ENCODE data around the gene PRKCH. TPM values are rescaled to one million over a fixed set of nuclear protein-coding genes. Genes with fewer than 3 reads are reported as not detected.

Gene PRKCH
- total RNA-seq, 1 experiment from 2014 or later = 10.3 TPM

DNA sequence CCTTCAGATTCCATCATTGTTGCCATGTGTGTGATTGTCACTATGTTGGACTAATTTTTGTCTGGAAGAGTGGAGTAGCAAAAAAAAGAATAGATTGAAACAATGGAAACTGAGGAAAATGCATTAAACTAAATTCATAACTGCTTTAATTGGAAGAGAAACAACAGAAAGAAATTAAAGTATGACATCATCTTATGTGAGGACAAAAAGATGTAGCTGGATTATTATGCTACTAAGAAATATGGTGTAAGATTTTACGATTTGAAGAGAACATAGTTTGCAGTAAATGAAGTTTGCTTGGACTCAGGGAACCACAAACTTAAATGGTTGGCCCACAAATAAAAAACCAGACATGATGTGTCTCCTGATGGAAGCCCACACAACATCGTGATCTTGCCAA lies 76.8 kb downstream of the PRKCH start:
- H3K36me3 Mint-ChIP-seq = no peaks in the 10 kb centered on the region
- no peak overlapping the region for H3K27ac Mint-ChIP-seq
- H3K4me3 Mint-ChIP-seq = no peak overlapping the region
- ATAC-seq = no peak
- TF ChIP-seq ATF1 (CRISPR knock-in tag; IDR thresholded peaks at IDR 0.05) = no peak
- TF ChIP-seq, protein P1, sequence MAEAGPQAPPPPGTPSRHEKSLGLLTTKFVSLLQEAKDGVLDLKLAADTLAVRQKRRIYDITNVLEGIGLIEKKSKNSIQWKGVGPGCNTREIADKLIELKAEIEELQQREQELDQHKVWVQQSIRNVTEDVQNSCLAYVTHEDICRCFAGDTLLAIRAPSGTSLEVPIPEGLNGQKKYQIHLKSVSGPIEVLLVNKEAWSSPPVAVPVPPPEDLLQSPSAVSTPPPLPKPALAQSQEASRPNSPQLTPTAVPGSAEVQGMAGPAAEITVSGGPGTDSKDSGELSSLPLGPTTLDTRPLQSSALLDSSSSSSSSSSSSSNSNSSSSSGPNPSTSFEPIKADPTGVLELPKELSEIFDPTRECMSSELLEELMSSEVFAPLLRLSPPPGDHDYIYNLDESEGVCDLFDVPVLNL (CRISPR knock-in tag; IDR thresholded peaks at IDR 0.05; ENCODE audit: borderline replicate concordance, low read depth) = no peak
- no peak for TF ChIP-seq ZNF232 (CRISPR knock-in tag; IDR thresholded peaks at IDR 0.05)
- TF ChIP-seq SMAD4 (CRISPR knock-in tag; IDR thresholded peaks at IDR 0.05) = no peak
- no peak for TF ChIP-seq ZNF396 (CRISPR knock-in tag; IDR thresholded peaks at IDR 0.05; ENCODE audit: borderline replicate concordance)
- no peak for TF ChIP-seq RELA (CRISPR knock-in tag; IDR thresholded peaks at IDR 0.05; ENCODE audit: borderline replicate concordance)
- TF ChIP-seq TCF7 (CRISPR knock-in tag; IDR thresholded peaks at IDR 0.05; ENCODE audit: low read depth) = no peak
- TF ChIP-seq SOX15 (CRISPR knock-in tag; IDR thresholded peaks at IDR 0.05) = no peak
- TF ChIP-seq, protein P2, sequence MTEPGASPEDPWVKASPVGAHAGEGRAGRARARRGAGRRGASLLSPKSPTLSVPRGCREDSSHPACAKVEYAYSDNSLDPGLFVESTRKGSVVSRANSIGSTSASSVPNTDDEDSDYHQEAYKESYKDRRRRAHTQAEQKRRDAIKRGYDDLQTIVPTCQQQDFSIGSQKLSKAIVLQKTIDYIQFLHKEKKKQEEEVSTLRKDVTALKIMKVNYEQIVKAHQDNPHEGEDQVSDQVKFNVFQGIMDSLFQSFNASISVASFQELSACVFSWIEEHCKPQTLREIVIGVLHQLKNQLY (CRISPR knock-in tag; IDR thresholded peaks at IDR 0.05) = no peak
- no peak for TF ChIP-seq KAT7 (CRISPR knock-in tag; IDR thresholded peaks at IDR 0.05; ENCODE audit: borderline replicate concordance)
- no peaks in the 10 kb centered on the region for H3K4me1 Mint-ChIP-seq
- ChIA-PET CTCF (no interaction called here), POLR2A (no interaction called here)
- H3K27me3 Mint-ChIP-seq (ENCODE audit: low read depth) = no peaks in the 10 kb centered on the region; the same call in 1 of the 2 replicates
- DNase-seq (ENCODE audit: low spot score) = no peak
- no peaks in the 10 kb centered on the region for H3K9me3 Mint-ChIP-seq

DNA sequence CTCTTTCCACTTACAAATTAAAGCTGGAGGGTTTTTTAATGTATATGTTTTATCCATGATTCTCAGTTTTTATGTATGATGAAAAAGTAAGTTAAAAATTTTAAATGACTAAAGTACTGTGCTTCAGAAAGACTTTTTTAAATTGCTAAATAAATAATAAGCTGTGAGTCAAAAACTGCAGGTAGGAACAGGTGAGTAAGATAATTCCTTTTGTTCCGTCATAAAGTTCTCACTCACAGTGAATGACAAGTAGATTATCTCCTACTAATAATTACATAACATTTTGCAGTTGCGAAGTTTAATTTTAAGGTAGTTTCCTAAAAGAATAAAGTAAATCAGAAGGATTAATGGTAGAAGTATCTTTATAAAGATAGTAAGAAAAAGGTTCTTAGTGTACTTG lies 78.0 kb downstream of the PRKCH start:
- POLR2A ChIA-PET = no interaction called here
- no peak for ATAC-seq
- Mint-ChIP-seq H3K4me1 (no peaks in the 10 kb centered on the region; the same call in 1 of the 2 replicates), H3K9me3 (no peaks in the 10 kb centered on the region), H3K36me3 (no peaks in the 10 kb centered on the region), H3K27me3 (ENCODE audit: low read depth) (no peaks in the 10 kb centered on the region; the same call in 1 of the 2 replicates), H3K27ac (no peak overlapping the region), H3K4me3 (no peak overlapping the region)
- DNase-seq (ENCODE audit: low spot score) = no peak
- TF ChIP-seq FOXJ3 (CRISPR knock-in tag; IDR thresholded peaks at IDR 0.05; ENCODE audit: borderline replicate concordance) (no peak), IRF2 (CRISPR knock-in tag; IDR thresholded peaks at IDR 0.05; ENCODE audit: borderline replicate concordance, low read depth) (no peak), ZNF219 (CRISPR knock-in tag; IDR thresholded peaks at IDR 0.05; ENCODE audit: borderline replicate concordance) (no peak), ZNF121 (CRISPR knock-in tag; IDR thresholded peaks at IDR 0.05) (no peak)
- TF ChIP-seq, protein P3, sequence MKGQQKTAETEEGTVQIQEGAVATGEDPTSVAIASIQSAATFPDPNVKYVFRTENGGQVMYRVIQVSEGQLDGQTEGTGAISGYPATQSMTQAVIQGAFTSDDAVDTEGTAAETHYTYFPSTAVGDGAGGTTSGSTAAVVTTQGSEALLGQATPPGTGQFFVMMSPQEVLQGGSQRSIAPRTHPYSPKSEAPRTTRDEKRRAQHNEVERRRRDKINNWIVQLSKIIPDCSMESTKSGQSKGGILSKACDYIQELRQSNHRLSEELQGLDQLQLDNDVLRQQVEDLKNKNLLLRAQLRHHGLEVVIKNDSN (CRISPR knock-in tag; IDR thresholded peaks at IDR 0.05) = no peak
- TF ChIP-seq, protein P4, sequence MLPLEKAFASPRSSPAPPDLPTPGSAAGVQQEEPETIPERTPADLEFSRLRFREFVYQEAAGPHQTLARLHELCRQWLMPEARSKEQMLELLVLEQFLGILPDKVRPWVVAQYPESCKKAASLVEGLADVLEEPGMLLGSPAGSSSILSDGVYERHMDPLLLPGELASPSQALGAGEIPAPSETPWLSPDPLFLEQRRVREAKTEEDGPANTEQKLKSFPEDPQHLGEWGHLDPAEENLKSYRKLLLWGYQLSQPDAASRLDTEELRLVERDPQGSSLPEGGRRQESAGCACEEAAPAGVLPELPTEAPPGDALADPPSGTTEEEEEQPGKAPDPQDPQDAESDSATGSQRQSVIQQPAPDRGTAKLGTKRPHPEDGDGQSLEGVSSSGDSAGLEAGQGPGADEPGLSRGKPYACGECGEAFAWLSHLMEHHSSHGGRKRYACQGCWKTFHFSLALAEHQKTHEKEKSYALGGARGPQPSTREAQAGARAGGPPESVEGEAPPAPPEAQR (CRISPR knock-in tag; IDR thresholded peaks at IDR 0.05) = no peak
- CTCF ChIA-PET = interaction anchor here (1.2 kb wide), 1 partner anchor 29 kb away, joined by 3 read pairs; no protein-coding TSS in a partner anchor

DNA sequence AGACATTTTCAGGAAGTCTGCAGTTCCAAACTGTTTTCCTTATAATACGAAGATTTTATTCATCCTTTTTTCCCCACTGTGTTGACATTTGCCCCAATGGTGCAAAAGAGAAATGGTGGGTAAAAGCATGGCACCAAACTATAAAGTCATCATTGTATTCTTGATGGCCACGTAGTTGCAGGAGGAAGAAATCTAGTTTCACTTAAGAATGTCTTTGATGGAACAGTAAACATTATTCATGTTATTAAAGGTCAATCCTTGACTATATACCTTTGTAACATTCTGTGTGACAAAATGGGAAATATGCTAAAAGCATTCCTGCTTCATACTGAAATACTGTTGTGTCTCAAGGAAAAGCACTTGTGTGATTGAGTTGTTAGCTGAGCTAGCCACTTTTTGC lies 80.1 kb downstream of the PRKCH start:
- no peak for DNase-seq (ENCODE audit: low spot score)
- TF ChIP-seq, protein P5, sequence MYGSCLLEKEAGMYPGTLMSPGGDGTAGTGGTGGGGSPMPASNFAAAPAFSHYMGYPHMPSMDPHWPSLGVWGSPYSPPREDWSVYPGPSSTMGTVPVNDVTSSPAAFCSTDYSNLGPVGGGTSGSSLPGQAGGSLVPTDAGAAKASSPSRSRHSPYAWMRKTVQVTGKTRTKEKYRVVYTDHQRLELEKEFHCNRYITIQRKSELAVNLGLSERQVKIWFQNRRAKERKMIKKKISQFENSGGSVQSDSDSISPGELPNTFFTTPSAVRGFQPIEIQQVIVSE (CRISPR knock-in tag; IDR thresholded peaks at IDR 0.05; ENCODE audit: borderline replicate concordance) = no peak
- no peak for TF ChIP-seq ZNF219 (CRISPR knock-in tag; IDR thresholded peaks at IDR 0.05; ENCODE audit: borderline replicate concordance)
- TF ChIP-seq, protein P6, sequence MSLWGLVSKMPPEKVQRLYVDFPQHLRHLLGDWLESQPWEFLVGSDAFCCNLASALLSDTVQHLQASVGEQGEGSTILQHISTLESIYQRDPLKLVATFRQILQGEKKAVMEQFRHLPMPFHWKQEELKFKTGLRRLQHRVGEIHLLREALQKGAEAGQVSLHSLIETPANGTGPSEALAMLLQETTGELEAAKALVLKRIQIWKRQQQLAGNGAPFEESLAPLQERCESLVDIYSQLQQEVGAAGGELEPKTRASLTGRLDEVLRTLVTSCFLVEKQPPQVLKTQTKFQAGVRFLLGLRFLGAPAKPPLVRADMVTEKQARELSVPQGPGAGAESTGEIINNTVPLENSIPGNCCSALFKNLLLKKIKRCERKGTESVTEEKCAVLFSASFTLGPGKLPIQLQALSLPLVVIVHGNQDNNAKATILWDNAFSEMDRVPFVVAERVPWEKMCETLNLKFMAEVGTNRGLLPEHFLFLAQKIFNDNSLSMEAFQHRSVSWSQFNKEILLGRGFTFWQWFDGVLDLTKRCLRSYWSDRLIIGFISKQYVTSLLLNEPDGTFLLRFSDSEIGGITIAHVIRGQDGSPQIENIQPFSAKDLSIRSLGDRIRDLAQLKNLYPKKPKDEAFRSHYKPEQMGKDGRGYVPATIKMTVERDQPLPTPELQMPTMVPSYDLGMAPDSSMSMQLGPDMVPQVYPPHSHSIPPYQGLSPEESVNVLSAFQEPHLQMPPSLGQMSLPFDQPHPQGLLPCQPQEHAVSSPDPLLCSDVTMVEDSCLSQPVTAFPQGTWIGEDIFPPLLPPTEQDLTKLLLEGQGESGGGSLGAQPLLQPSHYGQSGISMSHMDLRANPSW (CRISPR knock-in tag; conservative IDR thresholded peaks at IDR 0.05; ENCODE audit: low read depth) = no peak
- TF ChIP-seq ZNF317 (CRISPR knock-in tag; IDR thresholded peaks at IDR 0.05; ENCODE audit: borderline replicate concordance, low read depth) = no peak
- TF ChIP-seq FOXP1 (CRISPR knock-in tag; IDR thresholded peaks at IDR 0.05; ENCODE audit: borderline replicate concordance) = no peak
- Mint-ChIP-seq H3K36me3 (no peaks in the 10 kb centered on the region), H3K27me3 (ENCODE audit: low read depth) (no peaks in the 10 kb centered on the region), H3K9me3 (no peaks in the 10 kb centered on the region), H3K4me1 (peaks cover 14% of the 10 kb centered on the region), H3K27ac (no peak overlapping the region), H3K4me3 (no peak overlapping the region)
- ATAC-seq = no peak
- POLR2A ChIA-PET = no interaction called here
- CTCF ChIA-PET = no interaction called here

All from WTC11 (cell line).